Spleen (tissue), 7 donors: ENCODE measurements around the gene QRFP.

Experiments used
- POLR2A ChIP-seq, 3 donors: fragments of 450-650 bp; IDR thresholded peaks; one replicate each; pipeline ENCODE4 v1.5.1; 2017; ENCODE audit warnings: antibody characterized with exemption in 3 of 3, mild to moderate bottlenecking in 1 of 3
- POLR2AphosphoS5 ChIP-seq, 3 donors: sonication (generic); formaldehyde crosslinking; IDR thresholded peaks; one replicate each; pipeline ENCODE4 v1.5.1; 2017; ENCODE audit warnings: antibody characterized with exemption in 3 of 3
- TF ChIP-seq, protein P1 (sequence below), 11 experiments: fragments of 200-600 bp in 7 of 11; fragments of 450-650 bp in 4 of 11; sonication (generic) in 4 of 11; IDR thresholded peaks in 8 of 11; conservative IDR thresholded peaks in 3 of 11; 1 replicate in 7 of 11; 2 replicates in 4 of 11; pipeline versions ENCODE4 v1.4.0 to v1.8.0; 2016 to 2021; ENCODE audit warnings: antibody characterized with exemption in 11 of 11, inconsistent platforms in 4 of 11, mild to moderate bottlenecking in 1 of 11
- donor health status: DM: no; HTN: no; CAD: no; lungs with moderate emphysema.
- donor health status: DM: no; HTN: no; CAD: no.
- donor health status: DM: no; HTN: no; CAD: no.

GRCh38 chr9:130931508-130932254 is 35.1 kb upstream of the QRFP start:
- TF ChIP-seq, protein P1, sequence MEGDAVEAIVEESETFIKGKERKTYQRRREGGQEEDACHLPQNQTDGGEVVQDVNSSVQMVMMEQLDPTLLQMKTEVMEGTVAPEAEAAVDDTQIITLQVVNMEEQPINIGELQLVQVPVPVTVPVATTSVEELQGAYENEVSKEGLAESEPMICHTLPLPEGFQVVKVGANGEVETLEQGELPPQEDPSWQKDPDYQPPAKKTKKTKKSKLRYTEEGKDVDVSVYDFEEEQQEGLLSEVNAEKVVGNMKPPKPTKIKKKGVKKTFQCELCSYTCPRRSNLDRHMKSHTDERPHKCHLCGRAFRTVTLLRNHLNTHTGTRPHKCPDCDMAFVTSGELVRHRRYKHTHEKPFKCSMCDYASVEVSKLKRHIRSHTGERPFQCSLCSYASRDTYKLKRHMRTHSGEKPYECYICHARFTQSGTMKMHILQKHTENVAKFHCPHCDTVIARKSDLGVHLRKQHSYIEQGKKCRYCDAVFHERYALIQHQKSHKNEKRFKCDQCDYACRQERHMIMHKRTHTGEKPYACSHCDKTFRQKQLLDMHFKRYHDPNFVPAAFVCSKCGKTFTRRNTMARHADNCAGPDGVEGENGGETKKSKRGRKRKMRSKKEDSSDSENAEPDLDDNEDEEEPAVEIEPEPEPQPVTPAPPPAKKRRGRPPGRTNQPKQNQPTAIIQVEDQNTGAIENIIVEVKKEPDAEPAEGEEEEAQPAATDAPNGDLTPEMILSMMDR (IDR thresholded peaks at IDR 0.05 in 8 of 11, conservative IDR thresholded peaks at IDR 0.05 in 3 of 11), result no peak
- TF ChIP-seq POLR2A (IDR thresholded peaks at IDR 0.05) (no peak), POLR2AphosphoS5 (IDR thresholded peaks at IDR 0.05) (peak in 1 of 3 donors; percentile 40)
